ENCODE measurements around the gene SFPQ.
"Not testable (repeated sequence)": the region's sequence is repeated elsewhere in the genome, so short reads cannot be mapped to it uniquely, and the experiment has no call there.

The SFPQ gene

GRCh38 chr1:35186239-35186638 is 6.7 kb downstream of the SFPQ start:
- DNase-seq, result no peak

- no peak for DNase-seq
These were observed 7.7 kb downstream of the SFPQ start for GRCh38 chr1:35185200-35185599.

- no peak for DNase-seq
These were observed 8.3 kb downstream of the SFPQ start for GRCh38 chr1:35184495-35185199.

GRCh38 chr1:35181790-35182455 is 11.0 kb downstream of the SFPQ start:
- no peak for DNase-seq

GRCh38 chr1:35180776-35181374 is 12.1 kb downstream of the SFPQ start:
- no peak for DNase-seq

GRCh38 chr1:35179908-35180307 is 13.0 kb downstream of the SFPQ start:
- DNase-seq, result no peak

GRCh38 chr1:35178874-35179380 is 14.0 kb downstream of the SFPQ start:
- no peak for DNase-seq

GRCh38 chr1:35178295-35178695 is 14.7 kb downstream of the SFPQ start:
- DNase-seq, result no peak

GRCh38 chr1:35177237-35177786 is 15.6 kb downstream of the SFPQ start:
- no peak for DNase-seq

- DNase-seq, result no peak
These were observed 17.3 kb downstream of the SFPQ start for GRCh38 chr1:35175602-35176001.

GRCh38 chr1:35175098-35175576 is 17.8 kb downstream of the SFPQ start:
- DNase-seq, result peak; percentile 26

- peak; percentile 37 for DNase-seq
These were observed 18.9 kb downstream of the SFPQ start for GRCh38 chr1:35173909-35174540.

GRCh38 chr1:35173491-35173890 is 19.5 kb downstream of the SFPQ start:
- no peak for DNase-seq

- DNase-seq, result no peak
These were observed 20.9 kb downstream of the SFPQ start for GRCh38 chr1:35172022-35172421.

- DNase-seq, result no peak
These were observed 21.4 kb downstream of the SFPQ start for GRCh38 chr1:35171579-35171978.

- peak; percentile 28 for DNase-seq
These were observed 28.1 kb downstream of the SFPQ start for GRCh38 chr1:35164893-35165292.

GRCh38 chr1:35151220-35151619 is 41.7 kb downstream of the SFPQ start:
- DNase-seq, result no peak

- not testable (repeated sequence) for DNase-seq
These were observed 46.9 kb downstream of the SFPQ start for GRCh38 chr1:35145892-35146549.

GRCh38 chr1:35143737-35144508 is 49.0 kb downstream of the SFPQ start:
- DNase-seq, result no peak

GRCh38 chr1:35142728-35143127 is 50.2 kb downstream of the SFPQ start:
- DNase-seq, result not testable (repeated sequence)

- not testable (repeated sequence) for DNase-seq
These were observed 50.7 kb downstream of the SFPQ start for GRCh38 chr1:35142294-35142693.

- not testable (repeated sequence) for DNase-seq
These were observed 55.4 kb downstream of the SFPQ start for GRCh38 chr1:35137590-35137989.

Measured in DMS53 (cell line).